K562 (cell line): ENCODE results near the gene NPEPPS. TPM values are rescaled to one million over a fixed set of nuclear protein-coding genes. Genes with fewer than 3 reads are reported as not detected.
A peak's percentile ranks its signal among the peaks of the same experiment; 100 is the strongest.

Source experiments
- E2F6 ChIP-seq, 2 experiments: IDR thresholded peaks; 2 replicates each; pipeline ENCODE4 v1.6.1; 2011; ENCODE audit warnings: borderline replicate concordance in 1 of 2, control low read depth in 1 of 2, low read depth in 1 of 2, low read length in 1 of 2, mild to moderate bottlenecking in 1 of 2, mixed read lengths in 1 of 2, moderate library complexity in 1 of 2; ENCODE audit not compliant: insufficient read depth in 1 of 2, insufficient read length in 1 of 2, poor library complexity in 1 of 2, severe bottlenecking in 1 of 2; ENCODE audit errors: extremely low read depth in 1 of 2
- GABPA ChIP-seq: fragments of 200-800 bp; sonication (Bioruptor generic); conservative IDR thresholded peaks from 2 replicates; pipeline ENCODE4 v1.6.1; 2016; ENCODE audit warnings: low read depth, missing genetic modification characterization, missing compliant biosample characterization
- MAZ ChIP-seq, 2 experiments: fragments of 450-650 bp in 1 of 2; sonication (generic) in 1 of 2; formaldehyde crosslinking; IDR thresholded peaks in 1 of 2; conservative IDR thresholded peaks in 1 of 2; 2 replicates each; pipeline versions ENCODE4 v1.4.0 to v1.5.0; 2020; ENCODE audit warnings: mild to moderate bottlenecking in 1 of 2, missing genetic modification reagents in 1 of 2
- MGA ChIP-seq: fragments of 450-650 bp; IDR thresholded peaks from 2 replicates; pipeline ENCODE4 v1.6.1; 2016; ENCODE audit warnings: mild to moderate bottlenecking, moderate library complexity
- NRF1 ChIP-seq, 2 experiments: fragments of 450-650 bp; IDR thresholded peaks in 1 of 2; conservative IDR thresholded peaks in 1 of 2; 2 replicates each; pipeline ENCODE4 v1.6.1; 2014; ENCODE audit warnings: mild to moderate bottlenecking in 2 of 2
- PHF8 ChIP-seq: fragments of 200-600 bp; sonication (generic); IDR thresholded peaks from 2 replicates; pipeline ENCODE4 v1.6.1; 2012; ENCODE audit warnings: mixed run types, mild to moderate bottlenecking, inconsistent platforms, low read length, moderate library complexity, borderline replicate concordance
- ZNF175 ChIP-seq: fragments of 200-800 bp; sonication (Bioruptor generic); IDR thresholded peaks from 2 replicates; pipeline ENCODE4 v1.6.1; 2016; ENCODE audit warnings: low read depth, mild to moderate bottlenecking, missing genetic modification characterization, missing compliant biosample characterization
- ZNF197 ChIP-seq: fragments of 200-800 bp; sonication (Bioruptor generic); IDR thresholded peaks from 2 replicates; pipeline ENCODE4 v1.6.1; 2016; ENCODE audit warnings: low read depth, missing genetic modification characterization, missing compliant biosample characterization
- ZNF644 ChIP-seq: fragments of 200-800 bp; sonication (Bioruptor generic); IDR thresholded peaks from 2 replicates; pipeline ENCODE4 v1.6.1; 2016; ENCODE audit warnings: low read depth, missing genetic modification characterization, missing compliant biosample characterization
- polyA plus RNA-seq, 8 experiments: library from polyadenylated mRNA; depleted of rRNA in 4 of 8; stranded (reverse) in 5 of 8; unstranded in 3 of 8; fragments of >200 nt; fragmentation: Nextera tagmentation in 2 of 8; fragmentation: Illumina TruSeq in 1 of 8; extraction: Ambion mirVana in 2 of 8; extraction: Trizol in 1 of 8; gene quantifications; 2 replicates each; pipeline versions ENCODE4 v1.2.1 to v1.2.3, GENCODE V29; 2011 to 2014; ENCODE audit warnings: inconsistent platforms in 1 of 8, missing spikeins in 1 of 8
- total RNA-seq, 7 experiments: library from RNA; depleted of rRNA in 6 of 7; stranded (reverse); fragments of >200 nt in 6 of 7; fragmentation: Illumina TruSeq in 2 of 7; extraction: Trizol in 2 of 7; gene quantifications; 2 replicates each; pipeline versions ENCODE4 v1.2.1 to v1.2.3, GENCODE V29; 2011 to 2021; ENCODE audit warnings: low replicate concordance in 1 of 7
- TF ChIP-seq, protein P1 (sequence below), 2 experiments: fragments of 450-650 bp; IDR thresholded peaks; 2 replicates each; pipeline ENCODE4 v1.6.1; 2016

Gene NPEPPS
- total and polyA plus RNA-seq, 9 of the 15 experiments (the other 6 are each of a cell fraction or from before 2014, with no cell fraction given) = 21.4 to 108 (median 46.0) TPM

DNA sequence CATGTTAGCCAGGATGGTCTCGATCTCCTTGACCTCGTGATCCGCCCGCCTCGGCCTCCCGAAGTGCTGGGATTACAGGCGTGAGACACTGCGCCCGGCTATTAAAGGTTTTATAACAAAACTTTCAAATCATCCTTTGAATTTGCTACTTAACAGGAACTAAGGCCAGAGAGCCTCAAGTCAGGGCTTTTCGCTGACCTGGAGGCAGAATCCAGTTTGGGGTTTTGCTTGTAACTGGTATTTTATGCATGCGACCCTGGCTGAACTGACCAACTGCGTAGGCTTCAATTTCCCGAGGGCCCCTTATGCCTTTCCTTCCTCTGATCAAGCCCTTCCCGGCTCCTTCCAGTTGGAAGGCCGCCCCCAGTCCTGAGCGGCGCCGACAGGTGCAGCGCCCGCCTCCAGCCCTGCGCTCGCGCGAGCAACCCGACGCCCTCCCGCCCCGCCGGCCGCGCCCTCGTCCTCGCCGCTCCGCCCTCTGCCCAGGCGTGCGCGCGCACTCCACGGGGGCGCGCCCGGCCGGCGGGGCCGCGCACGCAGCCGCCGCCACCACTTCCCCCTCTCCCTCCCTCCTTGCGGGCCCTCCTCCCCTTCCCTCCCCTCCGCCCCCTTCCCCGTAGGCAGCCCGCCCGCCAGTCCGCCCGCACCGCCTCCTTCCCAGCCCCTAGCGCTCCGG is at the start of gene NPEPPS (continued):
- TF ChIP-seq MGA = peak; percentile 13; the same call in 1 of the 2 replicates
- TF ChIP-seq E2F6 (IDR thresholded peaks at IDR 0.05; ENCODE audit: borderline replicate concordance in 1 of 2, extremely low read depth in 1 of 2, insufficient read depth in 1 of 2, insufficient read length in 1 of 2, low read depth in 1 of 2, low read length in 1 of 2, poor library complexity in 1 of 2, severe bottlenecking in 1 of 2) = peak; percentile 23 to 65
- peak; percentile 20; the same call in 1 of the 2 replicates for TF ChIP-seq PHF8
- TF ChIP-seq ZNF197 (CRISPR knock-in tag) = 0 out of 2 replicates have a peak, but pooled peaks have one; percentile 80
- TF ChIP-seq, protein P1, sequence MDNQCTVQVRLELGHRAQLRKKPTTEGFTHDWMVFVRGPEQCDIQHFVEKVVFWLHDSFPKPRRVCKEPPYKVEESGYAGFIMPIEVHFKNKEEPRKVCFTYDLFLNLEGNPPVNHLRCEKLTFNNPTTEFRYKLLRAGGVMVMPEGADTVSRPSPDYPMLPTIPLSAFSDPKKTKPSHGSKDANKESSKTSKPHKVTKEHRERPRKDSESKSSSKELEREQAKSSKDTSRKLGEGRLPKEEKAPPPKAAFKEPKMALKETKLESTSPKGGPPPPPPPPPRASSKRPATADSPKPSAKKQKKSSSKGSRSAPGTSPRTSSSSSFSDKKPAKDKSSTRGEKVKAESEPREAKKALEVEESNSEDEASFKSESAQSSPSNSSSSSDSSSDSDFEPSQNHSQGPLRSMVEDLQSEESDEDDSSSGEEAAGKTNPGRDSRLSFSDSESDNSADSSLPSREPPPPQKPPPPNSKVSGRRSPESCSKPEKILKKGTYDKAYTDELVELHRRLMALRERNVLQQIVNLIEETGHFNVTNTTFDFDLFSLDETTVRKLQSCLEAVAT (IDR thresholded peaks at IDR 0.05) = 0 out of 4 replicates have a peak, but pooled peaks of 1 of the 2 experiments have one; percentile 25
- TF ChIP-seq GABPA (tag) = 0 out of 2 replicates have a peak, but pooled peaks have one; percentile 16
- TF ChIP-seq NRF1 (conservative IDR thresholded peaks at IDR 0.05 in 1 of 2, IDR thresholded peaks at IDR 0.05 in 1 of 2) = peak in 1 of 2 experiments; percentile 33; a peak in 2 of 4 replicates
- TF ChIP-seq ZNF644 (tag) = peak; percentile 66; the same call in 1 of the 2 replicates
- TF ChIP-seq ZNF175 = peak; percentile 57; the same call in 1 of the 2 replicates
- TF ChIP-seq MAZ (CRISPR knock-in tag; conservative IDR thresholded peaks at IDR 0.05 in 1 of 2, IDR thresholded peaks at IDR 0.05 in 1 of 2) = peak in 1 of 2 experiments; percentile 43; a peak in 1 of 4 replicates
